Hepatocyte (in vitro differentiated cells): ENCODE results near the gene GRID1.

Experiments
- CTCF ChIP-seq: fragments of 200-600 bp; sonication (generic); IDR thresholded peaks from 2 replicates; pipeline ENCODE4 v1.5.1; 2016; ENCODE audit warnings: antibody characterized with exemption, mild to moderate bottlenecking; ENCODE audit not compliant: poor library complexity
- EZH2 ChIP-seq: fragments of 200-600 bp; sonication (generic); IDR thresholded peaks from 2 replicates; pipeline ENCODE4 v1.6.1; 2016; ENCODE audit warnings: antibody characterized with exemption, mild to moderate bottlenecking, borderline replicate concordance
- EZH2phosphoT487 ChIP-seq: fragments of 200-600 bp; sonication (generic); IDR thresholded peaks from one replicate; pipeline ENCODE4 v1.6.1; 2018; ENCODE audit warnings: antibody characterized with exemption, mild to moderate bottlenecking, low read depth, moderate library complexity; ENCODE audit not compliant: unreplicated experiment, severe bottlenecking

- TF ChIP-seq CTCF (no peak), EZH2 (no peak), EZH2phosphoT487 (no peak)
Measured at GRCh38 chr10:85641479-85642009, 725.1 kb downstream of the GRID1 start.
